Activated CD8-positive, alpha-beta T cell treated with anti-CD3 and anti-CD28 coated beads for 36 hours (primary cell): ENCODE results near the gene NCSTN. TPM values are rescaled to one million over a fixed set of nuclear protein-coding genes. Genes with fewer than 3 reads are reported as not detected.

Experiments
- ATAC-seq: fragments of 200-7000 bp; cut with Tn5 transposase; one replicate; pipeline ENCODE4 v1.10.0; 2021; ENCODE audit warnings: mild to moderate bottlenecking, moderate library complexity
- CTCF ChIA-PET: fragments of 350-600 bp; sonication (Branson Sonifier 250); formaldehyde crosslinking; loops from one replicate; lab custom pipeline; 2021; ENCODE audit warnings: antibody characterized with exemption; lab: Charles Lee
- POLR2A ChIA-PET: fragments of 350-600 bp; sonication (Branson Sonifier 250); formaldehyde crosslinking; loops from one replicate; lab custom pipeline; 2021; ENCODE audit warnings: antibody characterized with exemption; lab: Charles Lee
- DNase-seq: peaks from one replicate; pipeline ENCODE4 v3.0.0-alpha.2; 2020
- H3K27ac Mint-ChIP-seq: one replicate; pipeline ENCODE4 v1.8.0; 2021; ENCODE audit warnings: mild to moderate bottlenecking, mixed read lengths
- H3K27me3 Mint-ChIP-seq: one replicate; pipeline ENCODE4 v1.8.0; 2021; ENCODE audit warnings: mixed read lengths
- H3K36me3 Mint-ChIP-seq: one replicate; pipeline ENCODE4 v1.8.0; 2021; ENCODE audit warnings: low read depth, mixed read lengths
- H3K4me1 Mint-ChIP-seq: one replicate; pipeline ENCODE4 v1.8.0; 2021; ENCODE audit warnings: low read depth, mixed read lengths
- H3K4me3 Mint-ChIP-seq: one replicate; pipeline ENCODE4 v1.8.0; 2021; ENCODE audit warnings: mild to moderate bottlenecking, moderate library complexity, mixed read lengths
- H3K9me3 Mint-ChIP-seq: one replicate; pipeline ENCODE4 v1.8.0; 2021; ENCODE audit warnings: mixed read lengths
- intact Hi-C: fragments of 100-400 bp; cut with micrococcal nuclease; formaldehyde crosslinking; loops from one replicate; pipeline ENCODE4 v1.10.0; 2022
- total RNA-seq, 2 experiments: library from RNA; stranded (reverse); gene quantifications; one replicate each; pipeline ENCODE4 v1.2.3, GENCODE V29; 2021
- TF ChIP-seq, protein P1 (sequence below): fragments of 200-600 bp; IDR thresholded peaks from one replicate; pipeline ENCODE4 v1.8.0; 2022; ENCODE audit warnings: antibody characterized with exemption, mild to moderate bottlenecking

Gene NCSTN
- total RNA-seq, 2 experiments from 2014 or later, result 36.6 to 38.0 TPM

DNA sequence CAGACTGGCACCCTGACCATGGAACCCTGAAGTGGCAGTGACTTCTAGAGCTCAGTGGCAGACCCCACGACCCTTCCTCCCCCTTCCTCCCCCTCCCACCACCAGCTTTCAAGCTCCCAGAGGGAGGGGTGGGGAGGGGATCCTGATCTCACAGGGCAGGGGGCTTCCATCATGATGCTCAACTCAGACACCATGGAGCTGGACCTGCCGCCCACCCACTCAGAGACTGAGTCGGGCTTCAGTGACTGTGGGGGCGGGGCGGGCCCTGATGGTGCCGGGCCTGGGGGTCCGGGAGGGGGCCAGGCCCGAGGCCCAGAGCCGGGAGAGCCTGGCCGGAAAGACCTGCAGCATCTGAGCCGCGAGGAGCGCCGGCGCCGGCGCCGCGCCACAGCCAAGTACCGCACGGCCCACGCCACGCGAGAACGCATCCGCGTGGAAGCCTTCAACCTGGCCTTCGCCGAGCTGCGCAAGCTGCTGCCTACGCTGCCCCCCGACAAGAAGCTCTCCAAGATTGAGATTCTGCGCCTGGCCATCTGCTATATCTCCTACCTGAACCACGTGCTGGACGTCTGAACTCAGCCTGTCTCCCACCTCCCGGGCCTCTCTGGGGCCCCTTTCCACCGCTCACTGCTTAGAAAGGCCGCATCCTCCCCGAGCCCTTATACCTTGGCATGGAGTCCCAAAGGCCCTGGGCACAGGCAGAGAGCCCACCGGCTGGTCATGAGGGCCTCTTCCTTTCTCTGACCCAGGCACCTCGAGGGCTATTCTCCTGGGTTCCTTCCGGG is 27.6 kb downstream of the NCSTN start:
- H3K4me3 Mint-ChIP-seq, result no peak overlapping the region
- CTCF ChIA-PET, result interaction anchor here (1.2 to 6.9 kb wide), 3 partner anchors 80 to 285 kb away, joined by 3 to 66 read pairs (median 6); no protein-coding TSS in a partner anchor
- POLR2A ChIA-PET, result interaction anchor here (0.6 to 1.1 kb wide), 2 partner anchors 13 to 114 kb away, joined by 3 read pairs; no protein-coding TSS in a partner anchor
- TF ChIP-seq, protein P1, sequence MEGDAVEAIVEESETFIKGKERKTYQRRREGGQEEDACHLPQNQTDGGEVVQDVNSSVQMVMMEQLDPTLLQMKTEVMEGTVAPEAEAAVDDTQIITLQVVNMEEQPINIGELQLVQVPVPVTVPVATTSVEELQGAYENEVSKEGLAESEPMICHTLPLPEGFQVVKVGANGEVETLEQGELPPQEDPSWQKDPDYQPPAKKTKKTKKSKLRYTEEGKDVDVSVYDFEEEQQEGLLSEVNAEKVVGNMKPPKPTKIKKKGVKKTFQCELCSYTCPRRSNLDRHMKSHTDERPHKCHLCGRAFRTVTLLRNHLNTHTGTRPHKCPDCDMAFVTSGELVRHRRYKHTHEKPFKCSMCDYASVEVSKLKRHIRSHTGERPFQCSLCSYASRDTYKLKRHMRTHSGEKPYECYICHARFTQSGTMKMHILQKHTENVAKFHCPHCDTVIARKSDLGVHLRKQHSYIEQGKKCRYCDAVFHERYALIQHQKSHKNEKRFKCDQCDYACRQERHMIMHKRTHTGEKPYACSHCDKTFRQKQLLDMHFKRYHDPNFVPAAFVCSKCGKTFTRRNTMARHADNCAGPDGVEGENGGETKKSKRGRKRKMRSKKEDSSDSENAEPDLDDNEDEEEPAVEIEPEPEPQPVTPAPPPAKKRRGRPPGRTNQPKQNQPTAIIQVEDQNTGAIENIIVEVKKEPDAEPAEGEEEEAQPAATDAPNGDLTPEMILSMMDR, result no peak
- peaks cover 4% of the 10 kb centered on the region for H3K4me1 Mint-ChIP-seq
- intact Hi-C loops, result loop anchor here (10.0 kb wide), 1 partner anchor 176 kb away; the partner anchor contains the start of gene CASQ1
- no peaks in the 10 kb centered on the region for H3K27me3 Mint-ChIP-seq
- no peaks in the 10 kb centered on the region for H3K36me3 Mint-ChIP-seq
- no peak overlapping the region for H3K27ac Mint-ChIP-seq
- no peaks in the 10 kb centered on the region for H3K9me3 Mint-ChIP-seq
- DNase-seq, result no peak
- ATAC-seq, result no peak

DNA sequence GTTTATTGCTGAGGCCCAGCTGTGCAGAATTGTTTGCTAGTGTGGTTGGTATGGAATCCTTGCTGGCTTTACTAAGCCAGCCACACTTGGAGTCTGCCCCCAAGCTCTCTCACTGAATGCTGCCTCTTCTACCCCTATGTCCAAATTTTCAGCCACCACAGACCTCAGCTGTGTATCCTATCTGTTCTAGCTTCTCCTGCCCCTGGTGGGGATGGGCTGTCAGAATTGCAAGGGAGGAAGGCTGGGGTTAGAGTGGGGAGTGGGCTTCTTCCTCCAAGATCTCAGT is 28.1 kb downstream of the NCSTN start:
- TF ChIP-seq, protein P1, result no peak
- CTCF ChIA-PET, result interaction anchor here (1.2 to 6.9 kb wide), 3 partner anchors 80 to 286 kb away, joined by 3 to 66 read pairs (median 6); no protein-coding TSS in a partner anchor
- ATAC-seq, result no peak

DNA sequence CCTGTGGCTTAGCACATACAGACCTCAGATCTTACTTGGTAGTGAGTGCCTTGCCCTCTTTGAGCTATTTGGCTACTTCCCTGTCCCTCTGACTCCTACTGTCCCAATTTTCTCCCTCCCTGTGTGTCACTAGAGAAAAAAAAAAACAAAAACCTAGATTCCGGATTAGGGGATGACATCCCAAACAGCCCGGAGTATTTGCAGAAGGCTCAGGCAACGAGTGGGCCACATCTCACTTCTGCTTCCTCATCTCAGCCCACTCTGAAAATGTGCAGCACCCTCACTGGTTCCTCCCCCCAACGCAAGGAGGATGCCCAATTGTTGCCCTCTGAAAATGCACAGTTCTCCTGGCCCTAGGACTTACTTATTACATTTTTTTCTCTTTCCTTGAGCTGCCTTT is 28.6 kb downstream of the NCSTN start:
- no peaks in the 10 kb centered on the region for H3K36me3 Mint-ChIP-seq
- intact Hi-C loops, result loop anchor here (10.0 kb wide), 1 partner anchor 177 kb away; the partner anchor contains the start of gene CASQ1
- POLR2A ChIA-PET, result interaction anchor here (1.1 kb wide), 1 partner anchor 14 kb away, joined by 3 read pairs; no protein-coding TSS in a partner anchor
- H3K4me3 Mint-ChIP-seq, result no peak overlapping the region
- DNase-seq (no peak), ATAC-seq (no peak)
- TF ChIP-seq, protein P1, result no peak
- H3K27me3 Mint-ChIP-seq, result no peaks in the 10 kb centered on the region
- peaks cover 11% of the 10 kb centered on the region for H3K4me1 Mint-ChIP-seq
- H3K27ac Mint-ChIP-seq, result no peak overlapping the region
- no peaks in the 10 kb centered on the region for H3K9me3 Mint-ChIP-seq
- CTCF ChIA-PET, result interaction anchor here (1.2 to 8.5 kb wide), 5 partner anchors 18 to 286 kb away, joined by 3 to 87 read pairs (median 6); no protein-coding TSS in a partner anchor

More for the DNA sequence above, 28.1 kb downstream of the NCSTN start:
- no peak overlapping the region for H3K4me3 Mint-ChIP-seq
- no peaks in the 10 kb centered on the region for H3K36me3 Mint-ChIP-seq
- H3K27me3 Mint-ChIP-seq, result no peaks in the 10 kb centered on the region
- no peak overlapping the region for H3K27ac Mint-ChIP-seq
- H3K4me1 Mint-ChIP-seq, result peaks cover 9% of the 10 kb centered on the region
- DNase-seq, result no peak
- POLR2A ChIA-PET, result interaction anchor here (0.6 to 1.1 kb wide), 2 partner anchors 14 to 114 kb away, joined by 3 read pairs; no protein-coding TSS in a partner anchor
- H3K9me3 Mint-ChIP-seq, result no peaks in the 10 kb centered on the region
- intact Hi-C loops, result loop anchor here (10.0 kb wide), 1 partner anchor 176 kb away; the partner anchor contains the start of gene CASQ1

DNA sequence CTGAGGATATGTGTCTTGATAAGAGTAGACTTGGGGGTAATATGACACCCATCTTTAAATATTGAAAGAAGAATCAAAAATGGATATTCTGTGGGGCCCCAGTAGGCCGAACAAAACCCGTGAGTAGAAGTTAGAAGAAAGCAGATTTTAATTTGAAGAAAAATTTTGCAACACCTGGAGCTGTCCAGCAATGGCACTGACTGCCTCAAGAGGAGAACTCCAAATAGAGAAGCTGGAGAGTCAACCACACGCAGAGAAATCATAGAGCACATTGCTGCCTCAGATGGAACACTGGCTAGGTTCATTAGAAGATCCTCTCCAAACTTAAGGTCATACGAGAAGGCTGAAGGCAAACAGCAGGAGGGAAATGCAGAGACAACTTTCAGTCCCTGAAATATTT is 30.5 kb downstream of the NCSTN start:
- POLR2A ChIA-PET, result interaction anchor here (0.9 kb wide), 1 partner anchor 237 kb away, joined by 3 read pairs; no protein-coding TSS in a partner anchor
- DNase-seq, result no peak
- TF ChIP-seq, protein P1, result no peak
- intact Hi-C loops, result loop anchor here (10.0 kb wide), 1 partner anchor 179 kb away; the partner anchor contains the start of gene CASQ1
- Mint-ChIP-seq H3K36me3 (no peaks in the 10 kb centered on the region), H3K4me1 (peaks cover 11% of the 10 kb centered on the region), H3K4me3 (no peak overlapping the region), H3K9me3 (no peaks in the 10 kb centered on the region), H3K27me3 (no peaks in the 10 kb centered on the region), H3K27ac (no peak overlapping the region)
- no peak for ATAC-seq
- CTCF ChIA-PET, result interaction anchor here (6.9 to 8.5 kb wide), 2 partner anchors 20 to 83 kb away, joined by 66 to 87 read pairs; no protein-coding TSS in a partner anchor
